Naive B cell (primary cell): ENCODE results near the gene CRMP1. TPM values are rescaled to one million over a fixed set of nuclear protein-coding genes. Genes with fewer than 3 reads are reported as not detected.

Experiments used
- ATAC-seq, 2 donors: fragments of 150-1000 bp; cut with Tn5 transposase; 2 replicates each; pipeline ENCODE4 v1.10.0; 2021; ENCODE audit warnings: low read depth in 2 of 2, mild to moderate bottlenecking in 2 of 2, moderate library complexity in 2 of 2
- DNase-seq: peaks from one replicate; pipeline ENCODE4 v3.0.0; 2022
- H3K27ac Mint-ChIP-seq, 6 donors: one replicate each; pipeline ENCODE4 v1.8.0; 2020 to 2022; ENCODE audit warnings: mild to moderate bottlenecking in 6 of 6, mixed read lengths in 6 of 6, moderate library complexity in 5 of 6, inconsistent platforms in 2 of 6
- H3K27me3 Mint-ChIP-seq, 3 donors: one replicate each; pipeline ENCODE4 v1.8.0; 2021 to 2022; ENCODE audit warnings: mixed read lengths in 3 of 3, mild to moderate bottlenecking in 1 of 3
- H3K36me3 Mint-ChIP-seq, 2 donors: one replicate each; pipeline ENCODE4 v1.8.0; 2020 to 2022; ENCODE audit warnings: mixed read lengths in 2 of 2, inconsistent platforms in 1 of 2, mild to moderate bottlenecking in 1 of 2
- H3K4me1 Mint-ChIP-seq, 3 donors: one replicate each; pipeline ENCODE4 v1.8.0; 2020 to 2022; ENCODE audit warnings: mixed read lengths in 3 of 3, inconsistent platforms in 1 of 3, mild to moderate bottlenecking in 1 of 3, moderate library complexity in 1 of 3
- H3K4me3 Mint-ChIP-seq, 8 donors: one replicate each; pipeline ENCODE4 v1.8.0; 2020 to 2022; ENCODE audit warnings: mild to moderate bottlenecking in 8 of 8, mixed read lengths in 8 of 8, moderate library complexity in 8 of 8, inconsistent platforms in 2 of 8
- H3K9me3 Mint-ChIP-seq, 7 donors: one replicate each; pipeline ENCODE4 v1.8.0; 2020 to 2022; ENCODE audit warnings: mixed read lengths in 7 of 7, mild to moderate bottlenecking in 5 of 7, inconsistent platforms in 2 of 7, moderate library complexity in 1 of 7
- polyA plus RNA-seq, 6 donors: library from polyadenylated mRNA; unstranded; fragments of 300-500 nt; fragmentation: Illumina TruSeq; gene quantifications; one replicate each; pipeline ENCODE4 v1.2.3, GENCODE V29; 2021; ENCODE audit warnings: low read depth in 6 of 6

Gene CRMP1
- polyA plus RNA-seq, 6 donors from 2014 or later = 0.49 to 3.5 (median 1.3) TPM; not detected in 1

DNA sequence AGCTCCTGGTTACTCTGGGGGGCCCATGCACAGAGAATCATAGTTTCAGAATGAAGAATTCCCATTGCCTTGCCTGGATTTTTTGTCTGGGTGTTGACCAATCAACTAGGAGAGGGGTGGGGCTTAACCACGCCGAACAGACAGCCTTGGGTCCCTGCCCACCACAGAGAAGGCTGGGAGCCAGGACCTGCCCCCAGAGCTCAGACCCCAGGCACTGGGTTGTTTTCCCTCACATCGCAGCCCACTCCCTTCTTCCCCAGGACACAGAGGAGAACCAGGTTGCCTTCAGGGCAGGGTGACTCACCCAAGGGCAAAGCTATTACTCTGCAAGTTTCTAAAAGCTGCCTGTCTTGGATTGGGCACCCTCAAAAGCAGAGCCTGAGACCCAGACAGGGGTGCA lies 23.3 kb upstream of the CRMP1 start:
- H3K27me3 Mint-ChIP-seq = peaks cover 24 to 41% (median 30%) of the 10 kb centered on the region in 3 donors

DNA sequence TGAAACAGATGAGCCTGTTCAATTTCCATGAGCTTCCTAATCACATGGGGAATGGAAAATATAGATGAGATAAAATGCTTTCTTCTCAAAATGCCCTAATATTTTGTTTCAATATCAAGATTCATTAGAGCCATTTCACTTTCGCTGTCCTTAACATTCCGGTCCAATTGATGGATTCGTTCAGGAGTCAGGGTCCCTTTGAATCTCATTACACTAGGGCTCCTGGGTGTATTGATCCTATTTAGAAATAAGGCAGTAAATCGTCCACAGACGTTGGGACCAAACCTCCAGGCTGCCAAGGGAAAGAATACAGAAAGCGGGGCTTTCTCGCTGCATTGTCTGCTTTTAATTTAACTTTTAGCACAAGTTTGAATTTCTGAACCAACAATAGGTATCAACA lies 20.6 kb upstream of the CRMP1 start:
- DNase-seq (no peak), ATAC-seq (no peak)
- H3K9me3 Mint-ChIP-seq = peaks cover 18 to 37% (median 21%) of the 10 kb centered on the region in 7 donors
- H3K4me1 Mint-ChIP-seq = peaks cover 6 to 25% (median 13%) of the 10 kb centered on the region in 3 donors
- no peak overlapping the region for H3K4me3 Mint-ChIP-seq
- H3K27me3 Mint-ChIP-seq = peaks cover 16 to 31% (median 22%) of the 10 kb centered on the region in 3 donors
- H3K27ac Mint-ChIP-seq = no peak overlapping the region
- H3K36me3 Mint-ChIP-seq = peaks cover 14 to 18% of the 10 kb centered on the region in 2 donors

More for the DNA sequence above, 23.3 kb upstream of the CRMP1 start:
- Mint-ChIP-seq H3K4me3 (peak overlapping the region in 3 of 8 donors; percentile 12 to 69 (median 65)), H3K9me3 (peaks cover 1 to 16% (median 8%) of the 10 kb centered on the region in 7 donors), H3K36me3 (peaks cover 11 to 14% of the 10 kb centered on the region in 2 donors), H3K27ac (peak overlapping the region in 1 of 6 donors; percentile 76), H3K4me1 (peaks cover 6 to 26% (median 13%) of the 10 kb centered on the region in 3 donors)
- no peak for ATAC-seq
- DNase-seq = no peak

DNA sequence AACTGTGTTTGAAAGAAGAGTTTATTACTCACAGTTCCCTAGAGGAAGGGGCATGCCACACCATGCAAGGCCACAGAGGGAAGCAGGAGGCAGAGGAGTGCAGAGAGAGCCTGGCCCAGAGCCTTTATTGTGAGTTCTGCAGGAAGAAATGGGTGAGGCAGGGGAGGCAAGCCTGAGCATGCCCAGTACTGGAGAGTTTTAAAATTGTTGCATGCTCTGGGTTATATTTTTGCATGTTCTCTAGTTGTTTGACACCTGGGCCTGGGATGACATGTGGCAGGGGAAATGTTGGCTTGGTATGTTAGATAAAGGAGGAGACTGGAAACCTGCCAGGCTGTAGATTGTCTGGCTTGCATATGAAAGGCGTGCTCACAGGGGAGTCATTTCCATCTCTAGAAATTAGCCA lies 19.7 kb upstream of the CRMP1 start:
- Mint-ChIP-seq H3K4me1 (peaks cover 6 to 18% (median 13%) of the 10 kb centered on the region in 3 donors), H3K27me3 (peaks cover 13 to 40% (median 30%) of the 10 kb centered on the region in 3 donors), H3K4me3 (no peak overlapping the region), H3K27ac (no peak overlapping the region), H3K9me3 (peaks cover 20 to 45% (median 28%) of the 10 kb centered on the region in 7 donors), H3K36me3 (peaks cover 14 to 26% of the 10 kb centered on the region in 2 donors)
- ATAC-seq (no peak), DNase-seq (no peak)

DNA sequence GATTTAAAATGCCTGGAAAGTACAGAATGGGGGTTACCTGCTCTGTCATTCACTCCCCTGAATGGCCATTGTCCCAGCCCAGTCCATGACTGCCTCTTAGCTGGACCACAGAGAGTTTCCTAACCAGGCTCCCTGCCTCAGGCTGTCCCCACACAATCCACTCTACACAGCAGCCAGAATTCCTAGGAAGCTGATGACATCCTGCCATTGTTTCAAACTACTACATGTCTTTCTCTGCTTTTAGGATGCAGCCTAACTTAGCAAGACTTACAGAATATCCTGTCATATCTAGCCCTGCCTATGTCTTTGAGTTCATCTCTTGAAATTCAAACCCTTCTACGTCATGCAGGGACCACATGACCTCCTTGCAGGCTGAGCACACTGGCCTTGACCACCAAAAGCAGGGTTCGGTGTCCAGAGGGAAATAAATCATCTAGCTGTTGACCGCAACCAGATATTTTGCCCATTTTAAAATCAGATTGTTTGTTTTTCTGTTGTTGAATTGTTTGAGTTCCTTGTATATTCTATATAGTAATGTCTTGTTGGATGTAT lies 16.1 kb upstream of the CRMP1 start:
- H3K27me3 Mint-ChIP-seq = peaks cover 37 to 68% (median 63%) of the 10 kb centered on the region in 3 donors

DNA sequence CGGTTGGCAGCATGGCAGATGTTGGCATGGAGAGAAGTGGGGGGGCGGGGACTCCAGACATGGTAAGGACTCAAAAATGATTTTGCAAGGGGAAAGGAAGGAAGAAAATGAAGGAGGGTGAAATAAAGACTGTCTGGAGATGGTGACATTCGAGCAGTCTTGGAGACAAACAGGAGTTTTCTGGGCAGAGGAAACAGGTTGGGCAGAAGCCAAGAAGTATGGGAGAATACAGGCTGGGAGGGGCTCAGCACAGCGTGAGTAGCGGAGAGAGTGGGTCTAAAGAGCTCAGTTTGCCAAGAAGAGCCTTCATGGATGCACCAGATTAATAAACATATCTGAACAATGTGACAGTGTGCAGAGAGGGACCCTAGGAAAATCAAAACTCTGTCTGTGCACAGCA lies 13.3 kb upstream of the CRMP1 start:
- Mint-ChIP-seq H3K4me1 (no peaks in the 10 kb centered on the region), H3K4me3 (no peak overlapping the region), H3K27me3 (peaks cover 48 to 80% (median 79%) of the 10 kb centered on the region in 3 donors), H3K27ac (no peak overlapping the region), H3K36me3 (peaks cover 8 to 20% of the 10 kb centered on the region in 2 donors), H3K9me3 (peaks cover 19 to 48% (median 31%) of the 10 kb centered on the region in 7 donors)
- ATAC-seq (no peak), DNase-seq (no peak)

More for the DNA sequence above, 16.1 kb upstream of the CRMP1 start:
- DNase-seq (no peak), ATAC-seq (no peak)
- Mint-ChIP-seq H3K27ac (no peak overlapping the region), H3K36me3 (peaks cover 14 to 32% of the 10 kb centered on the region in 2 donors), H3K4me1 (no peaks in the 10 kb centered on the region), H3K9me3 (peaks cover 23 to 57% (median 39%) of the 10 kb centered on the region in 7 donors), H3K4me3 (no peak overlapping the region)

DNA sequence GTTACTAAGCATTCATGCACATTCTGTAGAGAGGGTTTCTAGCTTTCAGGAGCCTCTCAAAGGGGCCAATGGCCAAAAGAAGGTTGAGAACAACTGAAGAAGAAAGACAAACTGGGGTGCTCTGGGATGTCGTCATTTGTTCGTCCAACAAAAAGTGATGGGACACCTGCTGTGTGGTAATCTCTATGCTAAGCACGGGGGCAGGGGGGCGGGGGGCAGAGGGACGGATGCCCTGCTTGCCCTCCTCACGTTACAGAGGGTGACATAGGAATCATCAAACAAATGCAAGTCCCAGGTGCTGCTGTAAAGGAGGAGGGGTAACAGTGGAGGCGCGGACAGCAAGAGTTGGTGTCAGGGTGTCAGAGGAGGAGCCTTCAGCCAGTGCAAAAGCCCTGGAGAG lies 12.8 kb upstream of the CRMP1 start:
- Mint-ChIP-seq H3K4me3 (no peak overlapping the region), H3K36me3 (peaks cover 8 to 20% of the 10 kb centered on the region in 2 donors), H3K27ac (no peak overlapping the region), H3K27me3 (peaks cover 53 to 85% (median 84%) of the 10 kb centered on the region in 3 donors), H3K4me1 (no peaks in the 10 kb centered on the region), H3K9me3 (peaks cover 17 to 46% (median 31%) of the 10 kb centered on the region in 7 donors)
- ATAC-seq (no peak), DNase-seq (no peak)

DNA sequence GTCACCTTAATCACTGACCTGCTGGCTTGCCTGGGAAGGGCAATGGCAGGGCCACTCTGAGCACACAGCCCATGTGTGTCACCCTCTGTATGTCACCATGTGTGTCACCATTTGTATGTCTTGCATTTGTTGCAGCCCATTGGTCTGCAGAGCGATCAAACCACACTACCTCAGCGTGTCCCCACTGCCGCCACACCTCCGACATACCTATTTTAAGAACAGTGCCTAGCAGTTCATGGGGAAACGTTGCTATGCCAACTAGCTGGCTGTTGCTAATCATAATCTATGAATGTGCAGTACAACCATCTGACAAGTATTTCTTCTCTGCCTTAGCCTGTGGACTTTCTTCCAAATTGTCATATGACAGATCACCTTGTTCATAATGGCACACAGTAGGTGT lies 8.0 kb upstream of the CRMP1 start:
- Mint-ChIP-seq H3K27me3 (peaks cover 78 to 88% (median 81%) of the 10 kb centered on the region in 3 donors), H3K4me1 (no peaks in the 10 kb centered on the region), H3K36me3 (peaks cover 4 to 8% of the 10 kb centered on the region in 2 donors), H3K4me3 (no peak overlapping the region), H3K9me3 (peaks cover 6 to 23% (median 13%) of the 10 kb centered on the region in 7 donors), H3K27ac (no peak overlapping the region)
- ATAC-seq = no peak
- no peak for DNase-seq

DNA sequence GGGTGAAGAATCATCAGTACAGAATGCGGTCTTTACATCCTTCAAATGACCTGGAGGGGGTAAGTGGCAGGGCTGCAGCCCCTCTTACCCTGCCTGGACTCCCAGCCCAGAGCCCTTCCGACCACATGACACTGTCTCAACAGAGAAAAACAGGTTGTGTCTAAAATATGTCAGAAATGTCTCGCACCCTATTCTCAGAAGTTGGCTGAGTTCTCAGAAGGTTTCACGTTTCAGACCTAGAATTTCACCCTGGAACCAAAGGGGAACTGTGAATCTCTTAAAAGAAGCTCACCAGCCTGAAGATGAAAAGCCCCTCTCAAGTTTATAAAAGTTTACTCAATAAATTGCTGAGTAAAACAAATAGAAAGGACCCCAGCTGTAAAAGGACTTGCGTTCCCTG lies 7.0 kb upstream of the CRMP1 start:
- no peak for DNase-seq
- peak overlapping the region in 1 of 6 donors; percentile 66 for H3K27ac Mint-ChIP-seq
- peaks cover 77 to 88% (median 80%) of the 10 kb centered on the region in 3 donors for H3K27me3 Mint-ChIP-seq
- peaks cover 5 to 21% (median 11%) of the 10 kb centered on the region in 7 donors for H3K9me3 Mint-ChIP-seq
- no peak overlapping the region for H3K4me3 Mint-ChIP-seq
- no peak for ATAC-seq
- H3K4me1 Mint-ChIP-seq = no peaks in the 10 kb centered on the region
- H3K36me3 Mint-ChIP-seq = peaks cover 4 to 8% of the 10 kb centered on the region in 2 donors

DNA sequence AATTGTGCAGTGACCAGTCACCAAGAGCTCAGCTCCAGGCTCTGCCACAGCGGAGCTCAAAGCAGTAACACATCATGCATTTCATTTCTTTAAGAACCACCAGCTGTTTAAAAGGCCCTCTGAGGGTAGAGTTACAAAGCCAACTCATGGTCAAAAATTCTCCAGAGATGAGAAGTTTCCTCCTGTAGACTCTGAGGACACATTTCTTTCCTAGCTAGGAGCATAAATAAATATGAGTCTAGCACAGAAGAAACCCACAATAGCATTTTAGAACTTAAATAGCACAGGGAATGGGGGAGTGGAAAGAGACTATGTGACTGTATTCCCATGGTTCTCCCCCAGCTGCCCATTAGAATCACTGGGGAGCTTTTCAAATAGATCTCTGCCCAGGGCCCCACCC lies 6.5 kb upstream of the CRMP1 start:
- peaks cover 5 to 21% (median 11%) of the 10 kb centered on the region in 7 donors for H3K9me3 Mint-ChIP-seq
- H3K4me3 Mint-ChIP-seq = no peak overlapping the region
- H3K4me1 Mint-ChIP-seq = no peaks in the 10 kb centered on the region
- H3K36me3 Mint-ChIP-seq = peaks cover 4 to 8% of the 10 kb centered on the region in 2 donors
- no peak overlapping the region for H3K27ac Mint-ChIP-seq
- ATAC-seq (no peak), DNase-seq (no peak)
- peaks cover 74 to 88% (median 80%) of the 10 kb centered on the region in 3 donors for H3K27me3 Mint-ChIP-seq

DNA sequence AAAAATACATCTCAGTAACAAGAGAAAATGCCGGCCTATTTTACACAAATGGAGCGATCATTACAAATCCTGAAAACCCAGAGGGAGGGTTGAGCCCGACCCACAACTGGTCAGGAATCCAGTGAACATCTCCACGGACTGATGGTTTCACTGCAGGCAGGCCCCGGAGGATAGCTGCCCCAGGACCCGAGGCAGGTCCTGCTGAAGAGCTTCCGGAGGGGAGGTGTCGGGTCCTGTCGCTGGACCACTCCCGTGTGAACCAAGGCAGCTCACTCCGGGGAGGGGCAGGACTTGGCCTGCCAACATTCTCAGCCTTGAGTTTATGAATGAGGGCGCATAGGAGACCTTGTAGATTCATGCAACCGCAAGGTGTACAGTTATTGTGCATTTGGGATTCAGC lies 4.8 kb upstream of the CRMP1 start:
- H3K4me3 Mint-ChIP-seq = no peak overlapping the region
- H3K36me3 Mint-ChIP-seq = peaks cover 4 to 13% of the 10 kb centered on the region in 2 donors
- peaks cover 2 to 19% (median 11%) of the 10 kb centered on the region in 7 donors for H3K9me3 Mint-ChIP-seq
- H3K27me3 Mint-ChIP-seq = peaks cover 72 to 86% (median 83%) of the 10 kb centered on the region in 3 donors
- DNase-seq (no peak), ATAC-seq (no peak)
- H3K4me1 Mint-ChIP-seq = peaks cover 0 to 7% (median 4%) of the 10 kb centered on the region in 3 donors
- no peak overlapping the region for H3K27ac Mint-ChIP-seq

DNA sequence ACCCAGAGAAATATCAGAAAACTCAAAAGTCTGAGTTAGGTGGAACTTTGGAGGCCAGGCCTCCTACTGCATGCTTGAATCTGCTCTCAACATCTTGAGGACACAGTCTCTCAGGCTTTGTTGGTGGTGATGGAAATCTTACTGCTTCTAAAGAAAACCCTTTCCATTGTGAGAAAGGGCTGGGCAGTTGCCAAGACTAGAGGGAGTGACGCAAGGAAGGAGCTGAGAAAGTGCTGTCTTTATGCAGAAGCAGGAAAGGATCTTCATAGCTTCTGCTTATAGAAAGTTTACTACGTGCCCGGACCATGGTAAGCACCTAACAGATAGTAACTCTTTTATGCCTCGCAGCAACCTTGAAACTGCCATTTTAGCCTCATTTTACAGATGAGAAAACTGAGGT lies 2.4 kb upstream of the CRMP1 start:
- ATAC-seq = no peak

DNA sequence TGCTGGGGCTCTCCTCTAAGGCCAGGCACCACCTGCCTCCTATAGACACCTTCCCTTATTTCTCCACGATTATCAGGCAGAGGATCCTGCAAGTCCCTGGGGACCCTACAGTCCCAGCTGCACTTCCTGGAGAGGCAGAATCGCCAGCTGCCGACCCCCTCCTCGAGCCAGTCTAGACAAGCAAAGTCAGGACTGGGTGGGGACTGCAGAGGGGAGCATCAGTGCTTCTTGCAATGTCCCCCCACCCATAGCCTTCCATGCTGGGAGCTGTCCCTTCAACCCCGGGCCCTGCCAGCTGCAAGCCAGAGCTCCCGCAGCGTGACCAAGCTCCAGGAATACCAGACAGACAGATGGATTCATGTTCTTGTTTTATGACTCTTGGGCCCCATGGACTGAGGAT lies 1.4 kb upstream of the CRMP1 start:
- Mint-ChIP-seq H3K4me1 (peaks cover 15 to 24% (median 19%) of the 10 kb centered on the region in 3 donors), H3K4me3 (no peak overlapping the region), H3K36me3 (peaks cover 0 to 13% of the 10 kb centered on the region in 2 donors), H3K27ac (peak overlapping the region in 1 of 6 donors; percentile 33), H3K27me3 (peaks cover 72 to 82% (median 73%) of the 10 kb centered on the region in 3 donors), H3K9me3 (peaks cover 2 to 21% (median 13%) of the 10 kb centered on the region in 7 donors)
- DNase-seq = no peak
- ATAC-seq = no peak

More for the DNA sequence above, 2.4 kb upstream of the CRMP1 start:
- peaks cover 2 to 21% (median 11%) of the 10 kb centered on the region in 7 donors for H3K9me3 Mint-ChIP-seq
- no peak overlapping the region for H3K27ac Mint-ChIP-seq
- no peak for DNase-seq
- peaks cover 0 to 13% of the 10 kb centered on the region in 2 donors for H3K36me3 Mint-ChIP-seq
- peaks cover 65 to 82% (median 72%) of the 10 kb centered on the region in 3 donors for H3K27me3 Mint-ChIP-seq
- no peak overlapping the region for H3K4me3 Mint-ChIP-seq
- peaks cover 5 to 17% (median 13%) of the 10 kb centered on the region in 3 donors for H3K4me1 Mint-ChIP-seq

DNA sequence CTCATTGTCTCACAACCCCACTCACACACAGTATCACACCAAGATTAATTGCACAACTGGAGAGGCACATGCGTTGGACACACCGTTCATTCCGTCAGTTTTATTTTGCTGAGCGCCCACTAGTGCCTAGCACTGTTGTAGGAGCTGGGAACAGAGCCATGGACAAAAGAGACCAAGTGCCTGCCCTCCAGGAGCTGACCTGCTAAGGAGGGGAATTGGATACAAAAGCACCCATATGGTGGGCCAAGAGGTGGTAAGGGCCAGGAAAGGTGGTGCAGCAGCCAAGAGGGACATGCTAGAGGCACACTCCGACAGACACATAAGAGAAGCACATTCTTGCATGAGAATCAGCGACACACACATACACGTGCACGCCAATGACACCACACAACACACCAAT lies 705 bp upstream of the CRMP1 start:
- peaks cover 71 to 82% (median 73%) of the 10 kb centered on the region in 3 donors for H3K27me3 Mint-ChIP-seq
- peaks cover 2 to 20% (median 13%) of the 10 kb centered on the region in 7 donors for H3K9me3 Mint-ChIP-seq
- ATAC-seq (no peak), DNase-seq (no peak)
- H3K4me3 Mint-ChIP-seq = peak overlapping the region in 4 of 8 donors; percentile 8 to 58 (median 48)
- H3K36me3 Mint-ChIP-seq = peaks cover 0 to 13% of the 10 kb centered on the region in 2 donors
- H3K4me1 Mint-ChIP-seq = peaks cover 22 to 29% (median 26%) of the 10 kb centered on the region in 3 donors
- H3K27ac Mint-ChIP-seq = no peak overlapping the region
